Measurements from ENCODE around the gene MTOR. TPM values are rescaled to one million over a fixed set of nuclear protein-coding genes. Genes with fewer than 3 reads are reported as not detected.

Gene MTOR
- total RNA-seq, 4 donors from 2014 or later = 37.8 to 46.4 (median 43.9) TPM

GRCh38 chr1:11211925-11212587 is 50.3 kb downstream of the MTOR start:
- Histone ChIP-seq H3K36me3 (peaks cover 61 to 70% of the 10 kb centered on the region in 2 donors), H3K9me3 (no peaks in the 10 kb centered on the region), H3K27ac (no peak overlapping the region), H3K27me3 (no peaks in the 10 kb centered on the region), H3K4me1 (no peaks in the 10 kb centered on the region), H3K4me3 (replicated peaks in 1 of 3) (no peak overlapping the region)
- TF ChIP-seq POLR2A (IDR thresholded peaks at IDR 0.05) (no peak), CTCF (IDR thresholded peaks at IDR 0.05) (no peak)
- intact Hi-C loops (cut with DNase I) = no loop called here
- 94 to 95% methylated on average over 12 of the region's 12 CpGs for WGBS, 2 donors
- DNase-seq = no peak

GRCh38 chr1:11211461-11211860 is 50.9 kb downstream of the MTOR start:
- TF ChIP-seq CTCF (IDR thresholded peaks at IDR 0.05) (no peak), POLR2A (IDR thresholded peaks at IDR 0.05) (no peak)
- no peaks in the 10 kb centered on the region for H3K9me3 ChIP-seq
- DNase-seq = no peak
- 95 to 99% methylated on average over 4 of the region's 4 CpGs for WGBS, 2 donors
- H3K4me3 ChIP-seq (replicated peaks in 1 of 3) = no peak overlapping the region
- H3K27me3 ChIP-seq = no peaks in the 10 kb centered on the region
- H3K27ac ChIP-seq = no peak overlapping the region
- peaks cover 61 to 70% of the 10 kb centered on the region in 2 donors for H3K36me3 ChIP-seq
- intact Hi-C loops (cut with DNase I) = no loop called here
- H3K4me1 ChIP-seq = no peaks in the 10 kb centered on the region

GRCh38 chr1:11207898-11208611 is 54.3 kb downstream of the MTOR start:
- no peaks in the 10 kb centered on the region for H3K4me1 ChIP-seq
- H3K27me3 ChIP-seq = no peaks in the 10 kb centered on the region
- WGBS, 2 donors = 81 to 84% methylated on average over 6 of the region's 6 CpGs
- no peak overlapping the region for H3K27ac ChIP-seq
- DNase-seq = peak; percentile 9 to 18
- intact Hi-C loops (cut with DNase I) = no loop called here
- H3K9me3 ChIP-seq = no peaks in the 10 kb centered on the region
- TF ChIP-seq POLR2A (IDR thresholded peaks at IDR 0.05) (no peak), CTCF (IDR thresholded peaks at IDR 0.05) (no peak)
- peaks cover 57 to 65% of the 10 kb centered on the region in 2 donors for H3K36me3 ChIP-seq
- no peak overlapping the region for H3K4me3 ChIP-seq (replicated peaks in 1 of 3)

- 92 to 95% methylated on average over 11 of the region's 11 CpGs for WGBS, 2 donors
- no peak overlapping the region for H3K27ac ChIP-seq
- DNase-seq = no peak
- intact Hi-C loops (cut with DNase I) = no loop called here
- H3K4me1 ChIP-seq = no peaks in the 10 kb centered on the region
- no peaks in the 10 kb centered on the region for H3K27me3 ChIP-seq
- no peak for TF ChIP-seq CTCF (IDR thresholded peaks at IDR 0.05)
- TF ChIP-seq POLR2A (IDR thresholded peaks at IDR 0.05) = no peak
- H3K4me3 ChIP-seq (replicated peaks in 1 of 3) = no peak overlapping the region
- H3K9me3 ChIP-seq = no peaks in the 10 kb centered on the region
- H3K36me3 ChIP-seq = peaks cover 49 to 57% of the 10 kb centered on the region in 2 donors
Measured at GRCh38 chr1:11204396-11205190, 57.8 kb downstream of the MTOR start.

Measured in thyroid gland (tissue), 4 donors.